Spleen (tissue), 11 donors: ENCODE data around the gene ANTXR2. TPM values are rescaled to one million over a fixed set of nuclear protein-coding genes. Genes with fewer than 3 reads are reported as not detected.

Experiments
- DNase-seq: peaks from one replicate; pipeline ENCODE4 v3.0.0-alpha.2; 2020
- H3K27ac ChIP-seq, 8 donors: fragments of 200-600 bp; sonication (generic) in 7 of 8; 1 replicate in 4 of 8; 2 replicates in 4 of 8; pipeline versions ENCODE4 v1.5.0 to v1.8.0; 2016 to 2021; ENCODE audit warnings: inconsistent platforms in 4 of 8, mild to moderate bottlenecking in 4 of 8, moderate library complexity in 1 of 8
- H3K27me3 ChIP-seq, 7 donors: fragments of 200-600 bp; sonication (generic) in 6 of 7; replicated peaks in 1 of 7; 1 replicate in 4 of 7; 2 replicates in 3 of 7; pipeline versions ENCODE4 v1.5.0 to v1.8.0; 2016 to 2021; ENCODE audit warnings: inconsistent platforms in 3 of 7, mild to moderate bottlenecking in 1 of 7
- H3K36me3 ChIP-seq, 6 donors: fragments of 200-600 bp; sonication (generic) in 5 of 6; 1 replicate in 4 of 6; 2 replicates in 2 of 6; pipeline versions ENCODE4 v1.5.0 to v1.8.0; 2016 to 2021; ENCODE audit warnings: inconsistent platforms in 2 of 6
- H3K4me1 ChIP-seq, 6 donors: fragments of 200-600 bp; sonication (generic) in 5 of 6; 1 replicate in 3 of 6; 2 replicates in 3 of 6; pipeline versions ENCODE4 v1.5.0 to v1.8.0; 2016 to 2021; ENCODE audit warnings: inconsistent platforms in 3 of 6
- H3K4me3 ChIP-seq, 8 donors: fragments of 200-600 bp; sonication (generic) in 7 of 8; 1 replicate in 4 of 8; 2 replicates in 4 of 8; pipeline versions ENCODE4 v1.5.0 to v1.8.0; 2016 to 2021; ENCODE audit warnings: inconsistent platforms in 4 of 8, mild to moderate bottlenecking in 4 of 8, moderate library complexity in 2 of 8
- H3K9me3 ChIP-seq, 8 donors: fragments of 200-600 bp; sonication (generic) in 7 of 8; 1 replicate in 4 of 8; 2 replicates in 4 of 8; pipeline versions ENCODE4 v1.5.0 to v1.8.0; 2016 to 2021; ENCODE audit warnings: inconsistent platforms in 4 of 8
- CTCF ChIP-seq, 11 experiments: fragments of 200-600 bp in 7 of 11; fragments of 450-650 bp in 4 of 11; sonication (generic) in 4 of 11; IDR thresholded peaks in 8 of 11; conservative IDR thresholded peaks in 3 of 11; 1 replicate in 7 of 11; 2 replicates in 4 of 11; pipeline versions ENCODE4 v1.4.0 to v1.8.0; 2016 to 2021; ENCODE audit warnings: antibody characterized with exemption in 11 of 11, inconsistent platforms in 4 of 11, mild to moderate bottlenecking in 1 of 11
- POLR2A ChIP-seq, 3 donors: fragments of 450-650 bp; IDR thresholded peaks; one replicate each; pipeline ENCODE4 v1.5.1; 2017; ENCODE audit warnings: antibody characterized with exemption in 3 of 3, mild to moderate bottlenecking in 1 of 3
- POLR2AphosphoS5 ChIP-seq, 3 donors: sonication (generic); formaldehyde crosslinking; IDR thresholded peaks; one replicate each; pipeline ENCODE4 v1.5.1; 2017; ENCODE audit warnings: antibody characterized with exemption in 3 of 3
- WGBS, 5 donors: extraction: QIAGEN DNeasy Blood & Tissue Kit in 3 of 5; methylation state at CpG; one replicate each; pipeline versions ENCODE4 v1.1.5 to v1.1.7; 2013 to 2018; 5-methylcytosine and 5-hydroxymethylcytosine counted together
- intact Hi-C: fragments of 100-400 bp; cut with DNase I; formaldehyde crosslinking; loops from one replicate; pipeline ENCODE4 v1.15.0; 2023; ENCODE audit warnings: low total_unique reads
- polyA plus RNA-seq, 3 donors: library from polyadenylated mRNA; stranded (reverse); fragments of 200-250 nt; gene quantifications; one replicate each; pipeline ENCODE4 v1.2.1, GENCODE V29; 2013
- total RNA-seq, 7 donors: library from RNA; depleted of rRNA in 3 of 7; stranded (reverse); fragments of >200 nt in 3 of 7; fragmentation: NEBNext Ultra II Directional in 4 of 7; extraction: Animal tissue kit (Norgen Biotek cat#: 25700) in 4 of 7; gene quantifications; one replicate each; pipeline versions ENCODE4 v1.1.0 to v1.2.1, GENCODE V29; 2016 to 2021
- donor health status: healthy with polysubstance abuse.
- donor health status: DM: no; HTN: no; CAD: no; lungs with moderate emphysema.
- donor health status: DM: no; HTN: no; CAD: no.
- donor health status: Bipolar disorder and iron deficiency.
- donor health status: healthy.
- donor health status: DM: no; HTN: no; CAD: no.
- donor health status: DM: yes; HTN: yes; CAD: no.

Gene ANTXR2
- total and polyA plus RNA-seq, 10 donors = 3.7 to 56.3 (median 37.3) TPM

- WGBS, 5 donors = 59 to 95% (median 73%) methylated on average over 4 of the region's 4 CpGs
- H3K9me3 ChIP-seq = no peaks in the 10 kb centered on the region
- H3K27me3 ChIP-seq = no peaks in the 10 kb centered on the region
These were observed 18.7 kb downstream of the ANTXR2 start for GRCh38 chr4:80054375-80054774.

DNA sequence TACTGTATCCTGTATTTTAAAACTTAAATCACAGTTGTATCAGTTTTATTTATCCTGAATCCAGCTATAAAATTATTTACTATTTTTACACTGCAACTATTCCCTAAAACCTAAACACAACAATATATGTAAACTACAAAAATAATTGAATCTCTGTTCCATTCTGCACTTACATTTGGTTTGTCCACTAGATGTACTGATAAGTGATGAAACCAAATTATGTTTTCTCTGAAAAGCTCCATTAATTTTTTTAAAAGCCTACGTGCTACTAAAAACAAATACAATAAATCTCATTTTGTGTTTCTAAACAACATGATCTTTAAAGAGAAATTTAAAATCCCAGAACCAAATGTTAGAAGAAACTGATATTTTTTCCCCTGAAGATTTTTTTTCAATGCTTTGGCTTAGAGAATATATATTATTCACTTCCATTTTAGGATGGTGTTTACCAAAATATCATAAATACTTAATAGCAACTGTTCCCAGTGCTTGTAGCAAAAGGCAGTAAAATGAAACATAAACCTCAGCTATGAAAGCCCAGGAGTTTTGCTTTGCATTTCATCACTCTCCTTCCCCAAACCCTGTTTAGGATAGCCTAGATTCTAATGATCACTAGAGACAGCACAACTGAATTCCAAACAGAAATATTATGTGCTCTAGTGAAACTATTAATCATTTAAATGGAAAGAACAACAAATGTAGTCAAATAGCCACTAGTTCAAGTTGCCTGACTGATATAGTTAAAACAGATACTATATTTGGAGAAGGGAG, 19.7 kb downstream of the ANTXR2 start:
- intact Hi-C loops = no loop called here
- TF ChIP-seq CTCF (IDR thresholded peaks at IDR 0.05 in 8 of 11, conservative IDR thresholded peaks at IDR 0.05 in 3 of 11) = no peak
- TF ChIP-seq POLR2A (IDR thresholded peaks at IDR 0.05) = no peak
- TF ChIP-seq POLR2AphosphoS5 (IDR thresholded peaks at IDR 0.05) = no peak
- WGBS, 5 donors = 86 to 99% (median 93%) methylated on average over 1 of the region's 1 CpG

More at GRCh38 chr4:80054375-80054774, 18.7 kb downstream of the ANTXR2 start:
- no peak for TF ChIP-seq POLR2AphosphoS5 (IDR thresholded peaks at IDR 0.05)
- no peak for TF ChIP-seq CTCF (IDR thresholded peaks at IDR 0.05 in 8 of 11, conservative IDR thresholded peaks at IDR 0.05 in 3 of 11)
- no peak for TF ChIP-seq POLR2A (IDR thresholded peaks at IDR 0.05)
- no peak overlapping the region for H3K27ac ChIP-seq
- intact Hi-C loops = no loop called here
- peaks cover 0 to 65% (median 10%) of the 10 kb centered on the region in 6 donors for H3K36me3 ChIP-seq
- H3K4me3 ChIP-seq = no peak overlapping the region
- H3K4me1 ChIP-seq = peaks cover 3 to 37% (median 16%) of the 10 kb centered on the region in 6 donors
- no peak for DNase-seq

DNA sequence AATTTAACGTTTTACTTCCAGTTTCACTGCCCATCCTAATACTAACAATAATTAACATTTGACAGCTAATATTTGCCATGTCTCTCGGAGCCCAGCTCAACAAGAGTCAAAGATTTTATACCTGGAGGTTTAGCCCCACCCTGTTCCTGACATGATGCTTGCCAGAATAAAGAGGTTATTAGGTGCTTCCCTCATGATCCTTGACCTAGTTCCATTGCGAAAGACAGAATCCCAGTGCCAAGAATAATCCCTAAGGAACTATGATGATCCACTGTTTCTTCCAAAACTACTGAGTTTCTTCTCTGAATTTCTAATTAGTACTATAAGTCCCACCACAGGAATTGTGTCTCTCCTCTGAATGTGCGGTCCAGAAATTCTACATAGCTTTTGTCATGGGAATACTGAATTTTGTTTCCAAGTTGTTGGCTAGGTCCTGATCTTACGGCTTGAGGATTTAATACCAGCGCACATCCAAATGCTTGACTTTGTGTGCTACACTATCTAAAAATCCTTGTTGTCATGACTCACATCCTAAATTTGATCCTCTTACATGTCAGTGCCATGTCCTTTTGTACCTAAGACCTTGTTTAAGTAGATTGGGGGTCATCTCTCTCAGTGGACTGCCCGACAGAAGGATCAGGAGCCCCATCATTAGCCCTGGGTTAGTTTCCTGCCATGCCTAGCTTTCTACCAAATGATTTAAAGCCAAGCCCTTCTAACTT, 23.1 kb downstream of the ANTXR2 start:
- DNase-seq = no peak
- H3K27ac ChIP-seq = no peak overlapping the region
- peaks cover 0 to 10% (median 0%) of the 10 kb centered on the region in 6 donors for H3K4me1 ChIP-seq
- 76 to 92% (median 86%) methylated on average over 7 of the region's 7 CpGs for WGBS, 5 donors
- no peaks in the 10 kb centered on the region for H3K9me3 ChIP-seq
- intact Hi-C loops = no loop called here
- H3K36me3 ChIP-seq = peaks cover 0 to 74% (median 6%) of the 10 kb centered on the region in 6 donors
- no peaks in the 10 kb centered on the region for H3K27me3 ChIP-seq
- TF ChIP-seq CTCF (IDR thresholded peaks at IDR 0.05 in 8 of 11, conservative IDR thresholded peaks at IDR 0.05 in 3 of 11) = no peak
- TF ChIP-seq POLR2AphosphoS5 (IDR thresholded peaks at IDR 0.05) = no peak
- no peak for TF ChIP-seq POLR2A (IDR thresholded peaks at IDR 0.05)
- H3K4me3 ChIP-seq = no peak overlapping the region

More for the DNA sequence above, 19.7 kb downstream of the ANTXR2 start:
- Histone ChIP-seq H3K36me3 (peaks cover 0 to 76% (median 10%) of the 10 kb centered on the region in 6 donors), H3K4me3 (no peak overlapping the region), H3K9me3 (no peaks in the 10 kb centered on the region), H3K27me3 (no peaks in the 10 kb centered on the region), H3K27ac (no peak overlapping the region), H3K4me1 (peaks cover 0 to 26% (median 5%) of the 10 kb centered on the region in 6 donors)
- DNase-seq = no peak

GRCh38 chr4:80049402-80049801, 23.6 kb downstream of the ANTXR2 start:
- DNase-seq = no peak
- H3K27ac ChIP-seq = no peak overlapping the region
- peaks cover 0 to 70% (median 3%) of the 10 kb centered on the region in 6 donors for H3K36me3 ChIP-seq
- TF ChIP-seq POLR2AphosphoS5 (IDR thresholded peaks at IDR 0.05) (no peak), CTCF (IDR thresholded peaks at IDR 0.05 in 8 of 11, conservative IDR thresholded peaks at IDR 0.05 in 3 of 11) (no peak), POLR2A (IDR thresholded peaks at IDR 0.05) (no peak)
- no peak overlapping the region for H3K4me3 ChIP-seq
- no peaks in the 10 kb centered on the region for H3K27me3 ChIP-seq
- intact Hi-C loops = no loop called here
- no peaks in the 10 kb centered on the region for H3K9me3 ChIP-seq
- H3K4me1 ChIP-seq = peaks cover 0 to 7% (median 0%) of the 10 kb centered on the region in 6 donors
